Putamen (tissue), 1 donor: ENCODE results near the gene PHF12.

Experiments used
- DNase-seq: peaks from one replicate; pipeline ENCODE4 v3.0.0-alpha.2; 2016; ENCODE audit warnings: low spot score

Gene PHF12

DNA sequence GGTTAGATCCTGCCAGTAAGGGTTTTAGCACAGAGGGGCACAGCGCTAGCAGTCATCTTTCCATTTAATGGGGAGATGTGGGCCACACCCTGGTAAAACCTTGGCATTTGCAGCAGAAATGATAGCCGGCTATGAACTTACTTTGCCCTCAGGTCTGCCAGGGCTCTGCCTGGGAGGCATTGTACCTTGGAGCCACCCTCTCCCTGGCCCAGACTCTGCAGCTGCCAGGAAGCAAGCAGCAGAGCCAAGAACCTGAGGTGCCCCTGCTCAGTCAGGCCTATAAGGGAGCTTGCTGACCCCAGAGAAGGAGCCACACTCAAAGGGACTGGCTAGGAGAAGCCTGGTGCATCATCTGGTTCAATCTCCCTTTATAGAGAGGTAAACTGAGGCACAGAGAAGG, 23.7 kb upstream of the PHF12 start:
- DNase-seq, result no peak

DNA sequence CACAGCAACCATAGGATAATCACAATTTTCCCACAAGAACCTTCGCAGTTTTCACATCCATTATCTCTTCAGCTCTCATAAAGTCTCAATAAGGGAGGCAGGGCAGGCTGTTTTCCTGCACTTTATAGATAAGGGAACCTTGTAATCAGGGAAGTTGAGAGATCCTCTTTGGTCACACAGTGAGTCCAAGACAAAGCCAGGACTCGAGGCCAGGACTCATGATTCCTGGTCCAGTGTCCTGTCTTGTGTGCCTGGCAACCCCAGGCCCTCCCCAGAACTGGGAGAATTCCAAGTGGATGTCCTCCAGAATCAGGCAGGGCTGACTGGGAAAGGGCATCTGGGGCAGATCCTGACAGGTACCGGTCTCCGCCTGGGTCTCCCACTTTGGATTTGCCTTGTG, 23.1 kb upstream of the PHF12 start:
- no peak for DNase-seq

GRCh38 chr17:28973425-28973824, 22.1 kb upstream of the PHF12 start:
- DNase-seq, result no peak

GRCh38 chr17:28972437-28972836, 21.1 kb upstream of the PHF12 start:
- no peak for DNase-seq

GRCh38 chr17:28970879-28971278, 19.6 kb upstream of the PHF12 start:
- peak; percentile 68 for DNase-seq

GRCh38 chr17:28969706-28970393, 18.5 kb upstream of the PHF12 start:
- DNase-seq, result no peak

DNA sequence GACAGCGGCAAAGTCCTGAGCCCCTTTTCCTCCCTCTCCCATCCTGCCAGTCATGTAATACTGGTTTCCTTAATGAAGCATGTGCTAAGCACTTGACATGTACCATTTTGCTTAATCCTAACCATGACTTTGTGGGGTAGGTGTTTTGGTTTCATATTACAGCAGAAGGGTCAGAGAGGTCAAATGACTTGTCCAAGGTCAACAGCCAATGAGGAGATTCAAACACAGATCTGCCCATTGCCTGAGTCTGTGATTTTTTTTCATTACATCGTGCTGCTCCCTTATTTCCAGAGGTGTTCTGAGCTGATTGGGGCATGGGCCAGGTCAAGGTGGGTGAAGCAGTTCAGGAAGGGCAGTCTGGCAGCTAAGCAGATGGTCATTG, 17.6 kb upstream of the PHF12 start:
- no peak for DNase-seq

DNA sequence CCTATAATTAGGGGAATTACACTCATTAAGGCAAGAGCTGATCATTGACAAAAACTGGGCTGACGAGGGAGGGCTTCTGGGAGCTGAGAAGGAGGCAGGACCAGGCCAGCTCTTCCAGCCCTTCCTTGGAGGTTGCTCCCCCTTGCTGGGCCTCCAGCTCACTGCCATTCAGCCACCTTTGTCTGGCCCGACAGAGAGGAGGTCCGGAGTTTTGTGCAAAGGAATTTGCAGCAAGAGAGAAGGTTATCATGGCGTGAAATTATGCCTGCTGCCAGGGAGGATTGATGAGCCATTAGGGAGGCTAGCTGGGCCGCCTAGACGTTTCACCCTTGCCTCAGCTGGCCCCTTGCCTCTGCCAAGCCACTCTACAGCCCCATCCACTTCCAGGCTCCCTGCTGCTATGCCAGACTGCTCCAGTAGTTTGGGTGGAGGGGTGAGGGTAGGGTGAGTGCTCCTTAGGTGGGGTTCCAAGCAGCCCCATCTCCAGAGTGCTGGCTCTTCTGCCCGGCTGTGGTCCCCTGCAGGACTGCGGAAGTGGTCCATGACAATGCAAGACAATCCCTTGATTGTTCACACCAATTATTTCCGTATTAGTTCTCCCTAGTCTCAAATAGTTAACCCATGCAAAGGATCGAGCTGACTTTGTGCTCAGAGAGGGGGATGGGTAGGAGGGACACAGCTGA, 17.1 kb upstream of the PHF12 start:
- no peak for DNase-seq

DNA sequence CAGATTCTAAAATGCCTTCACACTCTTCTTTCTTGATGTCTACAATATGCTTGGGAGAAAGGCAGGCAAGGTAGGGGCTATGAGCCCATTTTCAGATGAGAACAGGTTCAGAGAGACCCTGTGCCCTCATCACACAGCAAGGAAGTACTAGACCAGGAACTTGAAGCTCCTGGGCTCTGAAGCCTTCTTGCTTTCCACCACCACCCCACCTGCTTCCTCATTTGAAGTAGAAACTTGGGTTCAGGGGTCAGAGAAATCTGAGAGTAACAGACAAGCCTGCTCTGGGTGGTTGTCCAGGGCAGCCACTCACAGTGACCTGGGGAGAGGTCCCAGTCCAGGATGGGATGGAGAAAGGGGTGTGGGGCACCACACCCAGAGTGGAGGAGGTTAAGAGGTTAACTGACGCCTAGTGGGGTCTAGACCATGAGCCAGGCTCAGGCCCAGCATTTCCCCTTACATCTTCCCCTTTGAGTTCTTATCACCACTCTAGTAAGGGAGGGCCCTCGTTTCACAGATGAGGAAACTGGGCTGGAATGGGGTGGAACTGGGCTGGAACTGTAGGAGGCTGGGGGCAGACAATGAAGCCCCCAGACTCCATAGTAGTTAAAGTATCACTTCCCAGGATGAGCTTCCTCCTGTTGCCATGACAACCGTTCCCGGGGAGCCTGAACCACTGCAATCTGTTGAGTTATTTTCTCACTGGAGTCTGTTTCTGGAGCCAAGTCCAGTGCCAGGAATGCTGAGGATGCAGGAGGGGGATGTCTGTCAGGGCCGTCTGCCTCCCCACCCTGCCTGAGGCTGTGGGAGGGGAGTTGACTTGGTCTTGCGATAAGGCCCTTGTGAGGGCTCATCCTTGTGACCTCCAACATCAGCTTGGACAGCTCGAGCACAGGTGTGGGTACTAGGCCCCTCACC, 16.2 kb upstream of the PHF12 start:
- DNase-seq, result no peak

- DNase-seq, result no peak
These were observed 12.5 kb upstream of the PHF12 start for GRCh38 chr17:28963841-28964240.

DNA sequence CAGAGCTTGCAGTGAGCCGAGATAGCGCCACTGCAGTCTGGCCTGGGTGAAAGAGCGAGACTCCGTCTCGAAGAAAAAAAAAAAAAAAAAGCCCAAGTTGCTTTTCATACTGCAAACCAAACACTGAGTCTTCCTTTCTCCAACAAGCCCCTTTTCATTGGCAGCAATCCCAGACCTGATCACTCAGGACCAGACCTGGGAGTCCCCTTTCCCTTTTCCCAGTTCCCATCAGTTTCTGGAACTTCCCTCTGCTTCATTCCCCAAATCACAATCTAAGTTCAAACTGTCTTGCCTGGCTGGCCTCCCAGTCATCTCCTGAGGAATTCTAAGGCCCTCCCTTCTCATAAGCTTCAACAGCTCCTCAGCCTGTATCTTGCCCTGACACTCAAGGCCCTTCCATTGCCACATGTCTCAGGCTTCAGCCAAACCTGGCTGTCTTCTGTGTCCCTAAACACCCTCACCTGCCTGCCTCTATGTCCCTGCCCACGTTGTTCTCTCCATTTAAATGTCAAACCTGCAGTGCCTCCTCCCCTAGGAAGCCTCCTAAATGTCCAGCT, 11.8 kb upstream of the PHF12 start:
- DNase-seq, result no peak

- no peak for DNase-seq
These were observed 10.1 kb upstream of the PHF12 start for GRCh38 chr17:28961391-28961790.

DNA sequence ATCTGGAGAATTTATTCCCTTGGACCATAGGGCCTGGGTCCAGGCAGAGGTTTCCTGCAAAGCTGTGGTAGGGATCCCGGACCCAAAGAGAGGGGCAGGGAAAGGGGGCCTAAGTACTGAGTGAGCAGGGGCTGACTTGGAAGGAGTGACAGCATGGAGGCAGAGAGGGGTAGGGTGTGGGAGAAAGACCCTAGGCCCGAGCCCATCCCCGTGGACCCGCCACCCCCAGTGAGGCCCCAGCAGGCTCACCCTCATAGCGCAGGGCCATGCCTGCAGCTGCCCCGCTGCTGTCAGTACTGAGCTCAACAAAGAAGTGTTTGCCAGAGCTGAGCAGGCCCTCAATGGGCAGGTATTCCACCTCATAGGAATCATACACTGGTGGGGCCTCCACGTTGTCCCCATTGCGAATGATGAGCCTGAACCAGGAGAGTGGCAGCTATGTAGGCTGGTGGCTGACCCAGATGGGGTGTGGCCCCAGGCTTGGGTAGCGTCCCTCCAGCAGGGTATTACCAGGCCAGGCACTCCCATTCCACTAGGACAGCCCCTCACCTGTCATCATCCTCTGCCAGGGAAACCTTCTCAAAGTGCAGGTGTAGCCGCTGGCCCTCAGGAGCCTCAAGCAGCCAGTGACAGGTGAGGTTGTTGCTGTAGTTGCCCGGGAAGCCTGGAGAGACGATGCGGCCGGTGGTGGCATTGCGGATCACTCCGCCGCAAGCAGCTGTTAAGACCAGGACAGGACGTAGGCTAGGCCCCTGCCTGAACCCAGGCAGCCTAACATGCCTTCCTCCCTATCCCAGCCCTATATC, 9.1 kb upstream of the PHF12 start:
- DNase-seq, result no peak

GRCh38 chr17:28959471-28959871, 8.2 kb upstream of the PHF12 start:
- no peak for DNase-seq

GRCh38 chr17:28958820-28959455, 7.6 kb upstream of the PHF12 start:
- no peak for DNase-seq

DNA sequence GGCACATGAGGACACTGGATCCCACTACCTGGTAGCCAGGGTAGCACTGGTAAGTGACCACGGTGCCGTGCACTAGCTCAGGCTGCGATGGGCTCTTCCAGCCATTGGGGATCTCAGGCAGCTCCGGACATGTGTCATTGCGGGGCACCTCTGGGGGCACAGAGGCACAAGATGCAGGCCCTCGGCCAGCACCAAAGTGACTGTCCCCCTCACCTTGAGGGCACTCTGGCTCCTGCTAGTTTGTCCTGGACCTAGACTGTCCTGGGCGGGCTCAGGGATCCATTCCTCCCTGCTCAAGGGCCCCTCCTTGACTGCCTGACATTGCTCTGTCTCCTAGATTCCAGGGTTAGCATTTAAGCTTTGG, 6.7 kb upstream of the PHF12 start:
- DNase-seq, result no peak

DNA sequence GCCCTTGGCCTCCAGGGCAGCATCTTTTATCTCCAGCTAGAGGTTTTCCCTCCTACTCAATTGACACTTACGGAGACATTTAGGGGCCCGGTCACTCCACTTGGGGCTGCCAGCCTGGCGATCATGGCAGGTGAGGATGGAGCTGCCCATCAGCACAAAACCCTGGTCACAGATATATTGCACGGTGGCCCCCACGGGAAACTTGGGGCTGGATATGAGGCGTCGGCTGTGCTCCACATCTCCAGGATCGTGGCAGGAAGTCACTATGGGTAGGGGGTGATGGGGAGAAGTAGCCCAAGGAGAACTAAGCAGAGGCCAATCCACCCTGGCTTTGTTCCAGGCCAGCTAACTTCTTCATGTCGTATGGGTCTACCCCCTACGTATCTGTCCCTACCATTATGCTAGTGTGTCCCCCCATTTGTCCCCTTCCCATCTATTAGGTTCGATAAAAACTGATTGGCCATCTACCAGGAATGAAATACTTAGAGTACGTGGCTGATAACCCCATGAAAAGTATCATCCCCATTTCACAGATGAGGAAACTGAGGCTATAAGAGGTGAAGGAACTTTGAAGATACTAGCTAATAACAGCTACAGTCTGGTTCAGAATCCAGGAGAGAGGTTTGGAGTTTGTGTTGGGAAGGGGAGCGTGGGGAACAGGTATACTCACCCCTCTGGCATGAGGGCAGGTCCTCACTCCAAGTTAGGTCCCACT, 6.1 kb upstream of the PHF12 start:
- no peak for DNase-seq

- no peak for DNase-seq
These were observed 5.5 kb upstream of the PHF12 start for GRCh38 chr17:28956861-28957260.

DNA sequence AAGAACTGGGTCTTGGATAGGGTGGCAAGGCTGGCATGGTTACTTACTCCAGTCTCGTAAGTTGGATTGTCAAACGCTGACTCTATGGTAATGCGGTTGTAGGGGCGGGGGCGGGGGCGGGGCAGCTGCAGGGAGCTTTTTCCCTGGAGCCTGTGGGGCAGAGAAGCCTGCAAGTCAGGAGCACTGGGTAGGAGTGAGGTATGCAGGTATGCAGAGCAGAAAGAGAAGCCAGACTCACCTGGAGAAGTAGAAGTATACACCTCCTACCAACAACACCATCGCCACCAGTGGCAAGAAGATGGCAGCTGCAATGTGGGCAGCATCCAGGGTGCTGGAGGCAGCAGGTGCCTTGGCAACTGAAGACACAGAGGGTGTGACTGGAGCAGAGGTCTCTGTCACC, 4.8 kb upstream of the PHF12 start:
- peak; percentile 49 for DNase-seq

- DNase-seq, result no peak
These were observed 4.1 kb upstream of the PHF12 start for GRCh38 chr17:28955408-28955807.

GRCh38 chr17:28954886-28955285, 3.6 kb upstream of the PHF12 start:
- DNase-seq, result no peak
